ENCODE measurements around the gene FOXP1. TPM values are rescaled to one million over a fixed set of nuclear protein-coding genes. Genes with fewer than 3 reads are reported as not detected.

Gene FOXP1
- polyA plus RNA-seq, 4 donors: 4.9 to 66.5 (median 15.3) TPM

DNA sequence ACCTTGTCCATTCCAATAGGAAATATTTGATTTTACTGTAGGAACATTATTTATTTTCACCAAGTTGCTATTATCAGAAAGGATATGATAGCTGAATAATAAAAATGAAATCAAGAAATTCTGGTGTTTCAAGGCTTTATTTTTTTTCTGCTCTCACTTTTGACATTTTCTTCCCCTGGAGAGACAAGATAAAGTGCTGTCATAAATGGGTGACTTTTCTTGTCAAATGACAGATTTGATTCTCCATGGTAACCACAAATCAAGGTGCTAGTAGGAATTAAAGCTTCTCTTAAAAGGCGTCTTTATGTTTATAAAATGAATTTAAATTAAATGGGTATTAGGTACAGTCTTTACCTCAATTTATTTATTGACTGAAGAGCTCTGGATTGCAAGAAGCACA, 124.6 kb downstream of the FOXP1 start:
- H3K4me3 ChIP-seq (ENCODE audit: low read depth in 1 of 3, low read length in 3 of 3): no peak overlapping the region
- FAIRE-seq (no peak), DNase-seq (no peak)
- H3K27me3 ChIP-seq (ENCODE audit: control insufficient read depth in 3 of 3, insufficient read depth in 3 of 3, low read length in 3 of 3): no peaks in the 10 kb centered on the region
- 87 to 94% (median 89%) methylated on average over 1 of the region's 1 CpG for WGBS, 3 donors
- H3K9me3 ChIP-seq (ENCODE audit: control insufficient read depth in 2 of 2, insufficient read depth in 1 of 2, low read depth in 1 of 2, low read length in 1 of 2): no peaks in the 10 kb centered on the region
- peaks cover 0 to 6% (median 0%) of the 10 kb centered on the region in 3 donors for H3K36me3 ChIP-seq (ENCODE audit: control insufficient read depth in 3 of 3, insufficient read depth in 2 of 3, low read depth in 1 of 3, low read length in 3 of 3)
- H3K27ac ChIP-seq (ENCODE audit: low read depth in 1 of 3, low read length in 2 of 3): no peak overlapping the region
- H3K4me1 ChIP-seq (ENCODE audit: control insufficient read depth in 3 of 3, insufficient read depth in 2 of 3, low read depth in 1 of 3, low read length in 2 of 3): peaks cover 0 to 11% (median 0%) of the 10 kb centered on the region in 3 donors

GRCh38 chr3:71456826-71457225, 126.7 kb downstream of the FOXP1 start:
- no peak for DNase-seq
- Histone ChIP-seq H3K36me3 (ENCODE audit: control insufficient read depth in 3 of 3, insufficient read depth in 2 of 3, low read depth in 1 of 3, low read length in 3 of 3) (no peaks in the 10 kb centered on the region), H3K4me1 (ENCODE audit: control insufficient read depth in 3 of 3, insufficient read depth in 2 of 3, low read depth in 1 of 3, low read length in 2 of 3) (peaks cover 0 to 19% (median 3%) of the 10 kb centered on the region in 3 donors), H3K4me3 (ENCODE audit: low read depth in 1 of 3, low read length in 3 of 3) (no peak overlapping the region), H3K9me3 (ENCODE audit: control insufficient read depth in 2 of 2, insufficient read depth in 1 of 2, low read depth in 1 of 2, low read length in 1 of 2) (no peaks in the 10 kb centered on the region), H3K27ac (ENCODE audit: low read depth in 1 of 3, low read length in 2 of 3) (no peak overlapping the region), H3K27me3 (ENCODE audit: control insufficient read depth in 3 of 3, insufficient read depth in 3 of 3, low read length in 3 of 3) (no peaks in the 10 kb centered on the region)
- FAIRE-seq: no peak
- WGBS, 3 donors: 44 to 50% (median 48%) methylated on average over 1 of the region's 1 CpG

DNA sequence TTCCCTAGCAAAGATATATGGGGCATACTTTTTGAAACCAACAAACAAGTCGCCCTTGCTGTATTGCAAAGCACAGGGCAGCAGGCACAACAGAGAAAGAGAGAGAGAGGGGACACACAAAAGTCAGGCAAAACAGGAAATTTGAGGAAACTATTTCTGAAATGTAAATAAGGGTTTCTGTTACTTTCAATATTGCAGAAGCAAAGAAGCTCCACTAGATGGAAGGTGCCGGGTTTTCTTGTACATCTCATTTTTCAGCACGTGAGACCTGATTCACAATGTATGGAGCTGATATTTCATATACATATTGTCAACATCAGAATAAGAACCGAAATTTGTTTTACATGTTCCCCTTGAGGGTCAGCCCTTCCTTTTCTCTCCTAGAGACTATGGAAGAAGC, 127.4 kb downstream of the FOXP1 start:
- DNase-seq: no peak
- FAIRE-seq: no peak
- Histone ChIP-seq H3K27ac (ENCODE audit: low read depth in 1 of 3, low read length in 2 of 3) (peak overlapping the region in 1 of 3 donors; percentile 61), H3K9me3 (ENCODE audit: control insufficient read depth in 2 of 2, insufficient read depth in 1 of 2, low read depth in 1 of 2, low read length in 1 of 2) (no peaks in the 10 kb centered on the region), H3K36me3 (ENCODE audit: control insufficient read depth in 3 of 3, insufficient read depth in 2 of 3, low read depth in 1 of 3, low read length in 3 of 3) (no peaks in the 10 kb centered on the region), H3K4me3 (ENCODE audit: low read depth in 1 of 3, low read length in 3 of 3) (no peak overlapping the region), H3K27me3 (ENCODE audit: control insufficient read depth in 3 of 3, insufficient read depth in 3 of 3, low read length in 3 of 3) (no peaks in the 10 kb centered on the region), H3K4me1 (ENCODE audit: control insufficient read depth in 3 of 3, insufficient read depth in 2 of 3, low read depth in 1 of 3, low read length in 2 of 3) (peaks cover 0 to 20% (median 3%) of the 10 kb centered on the region in 3 donors)
- 43 to 61% (median 45%) methylated on average over 4 of the region's 4 CpGs for WGBS, 3 donors

DNA sequence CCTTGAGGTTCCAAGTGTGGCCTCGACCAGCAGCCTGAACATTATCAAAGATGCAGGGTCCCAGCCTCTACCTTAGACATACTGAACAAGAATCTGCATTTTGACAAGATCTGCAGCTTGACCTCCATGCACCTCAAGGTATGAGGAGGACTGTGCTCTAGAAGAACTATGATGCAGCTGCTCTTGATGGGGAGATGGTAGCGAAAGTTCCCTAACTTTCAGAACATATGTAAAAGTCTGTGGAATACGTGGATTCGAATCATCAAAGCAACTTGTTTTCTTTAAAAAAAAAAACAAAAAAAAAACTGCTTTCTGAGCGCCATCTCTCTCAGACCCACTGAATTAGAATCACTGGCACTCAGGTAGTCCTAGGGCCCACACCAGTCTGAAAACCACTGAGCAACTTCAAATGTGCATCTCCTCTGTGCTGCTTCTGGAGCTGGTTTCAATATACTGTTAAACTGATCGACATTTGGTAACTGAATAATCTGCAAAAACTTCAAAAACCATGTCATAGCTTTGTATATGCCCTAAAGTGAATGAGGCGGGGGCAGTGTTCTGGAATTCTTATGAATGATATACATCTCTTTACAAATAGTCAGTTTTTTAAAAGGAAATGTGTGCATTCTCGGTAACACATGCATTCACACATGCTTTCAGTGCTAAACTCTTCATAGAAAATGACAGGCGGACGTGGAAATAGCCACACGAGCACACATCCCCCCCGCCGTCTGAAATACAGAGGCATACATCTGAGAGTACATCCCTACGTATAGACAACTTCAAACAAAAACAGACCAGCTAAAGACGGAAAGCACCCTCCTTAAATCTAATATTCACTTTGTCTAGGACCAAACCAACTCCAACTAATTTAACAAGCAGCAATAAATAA, 128.8 kb downstream of the FOXP1 start:
- no peaks in the 10 kb centered on the region for H3K36me3 ChIP-seq (ENCODE audit: control insufficient read depth in 3 of 3, insufficient read depth in 2 of 3, low read depth in 1 of 3, low read length in 3 of 3)
- H3K27me3 ChIP-seq (ENCODE audit: control insufficient read depth in 3 of 3, insufficient read depth in 3 of 3, low read length in 3 of 3): no peaks in the 10 kb centered on the region
- H3K4me3 ChIP-seq (ENCODE audit: low read depth in 1 of 3, low read length in 3 of 3): no peak overlapping the region
- DNase-seq: no peak
- H3K4me1 ChIP-seq (ENCODE audit: control insufficient read depth in 3 of 3, insufficient read depth in 2 of 3, low read depth in 1 of 3, low read length in 2 of 3): peaks cover 2 to 23% (median 3%) of the 10 kb centered on the region in 3 donors
- H3K9me3 ChIP-seq (ENCODE audit: control insufficient read depth in 2 of 2, insufficient read depth in 1 of 2, low read depth in 1 of 2, low read length in 1 of 2): no peaks in the 10 kb centered on the region
- WGBS, 3 donors: 86 to 92% (median 88%) methylated on average over 15 of the region's 15 CpGs
- FAIRE-seq: no peak
- peak overlapping the region in 1 of 3 donors; percentile 63 for H3K27ac ChIP-seq (ENCODE audit: low read depth in 1 of 3, low read length in 2 of 3)

DNA sequence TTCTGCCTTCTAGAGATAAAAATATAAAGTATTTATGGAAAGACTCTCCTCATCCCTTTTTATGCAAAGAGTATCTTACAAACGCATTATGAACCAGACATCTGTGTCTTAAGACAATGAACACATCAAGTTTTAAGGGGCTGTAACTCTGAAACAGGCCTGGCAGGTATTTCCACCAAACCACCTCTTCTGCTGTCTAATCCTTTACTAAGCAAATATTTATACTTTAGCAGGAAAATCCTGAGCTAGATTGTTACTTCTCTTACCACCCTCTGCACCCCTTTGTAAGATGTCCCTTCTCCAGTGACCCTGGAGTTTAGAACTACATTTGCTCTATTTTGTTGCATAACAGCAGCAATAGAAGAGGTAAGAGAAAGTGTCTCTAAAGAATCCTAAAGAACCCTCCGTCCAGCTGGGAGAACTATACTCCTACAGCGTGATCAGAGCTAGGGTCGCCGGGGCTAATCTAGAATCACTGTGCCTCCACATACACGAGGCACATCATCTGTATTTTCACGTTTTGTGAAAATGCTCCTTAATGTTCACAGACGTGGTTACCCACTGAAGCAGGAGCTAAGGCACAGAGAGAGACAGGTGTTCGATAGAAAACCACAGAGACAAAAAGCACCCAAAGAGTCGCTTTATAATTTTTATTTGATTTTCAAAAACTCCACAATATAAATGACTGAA, 129.6 kb downstream of the FOXP1 start:
- no peaks in the 10 kb centered on the region for H3K27me3 ChIP-seq (ENCODE audit: control insufficient read depth in 3 of 3, insufficient read depth in 3 of 3, low read length in 3 of 3)
- no peaks in the 10 kb centered on the region for H3K9me3 ChIP-seq (ENCODE audit: control insufficient read depth in 2 of 2, insufficient read depth in 1 of 2, low read depth in 1 of 2, low read length in 1 of 2)
- no peaks in the 10 kb centered on the region for H3K36me3 ChIP-seq (ENCODE audit: control insufficient read depth in 3 of 3, insufficient read depth in 2 of 3, low read depth in 1 of 3, low read length in 3 of 3)
- FAIRE-seq: no peak
- H3K27ac ChIP-seq (ENCODE audit: low read depth in 1 of 3, low read length in 2 of 3): peak overlapping the region in 1 of 3 donors; percentile 63
- H3K4me1 ChIP-seq (ENCODE audit: control insufficient read depth in 3 of 3, insufficient read depth in 2 of 3, low read depth in 1 of 3, low read length in 2 of 3): peaks cover 5 to 30% (median 7%) of the 10 kb centered on the region in 3 donors
- peak in 1 of 2 donors; percentile 49 for DNase-seq
- no peak overlapping the region for H3K4me3 ChIP-seq (ENCODE audit: low read depth in 1 of 3, low read length in 3 of 3)
- WGBS, 3 donors: 76 to 83% (median 80%) methylated on average over 10 of the region's 10 CpGs

- DNase-seq: no peak
- H3K9me3 ChIP-seq (ENCODE audit: control insufficient read depth in 2 of 2, insufficient read depth in 1 of 2, low read depth in 1 of 2, low read length in 1 of 2): no peaks in the 10 kb centered on the region
- 88 to 92% (median 92%) methylated on average over 3 of the region's 3 CpGs for WGBS, 3 donors
- peaks cover 5 to 36% (median 7%) of the 10 kb centered on the region in 3 donors for H3K4me1 ChIP-seq (ENCODE audit: control insufficient read depth in 3 of 3, insufficient read depth in 2 of 3, low read depth in 1 of 3, low read length in 2 of 3)
- no peaks in the 10 kb centered on the region for H3K36me3 ChIP-seq (ENCODE audit: control insufficient read depth in 3 of 3, insufficient read depth in 2 of 3, low read depth in 1 of 3, low read length in 3 of 3)
- H3K27me3 ChIP-seq (ENCODE audit: control insufficient read depth in 3 of 3, insufficient read depth in 3 of 3, low read length in 3 of 3): no peaks in the 10 kb centered on the region
- H3K4me3 ChIP-seq (ENCODE audit: low read depth in 1 of 3, low read length in 3 of 3): no peak overlapping the region
- H3K27ac ChIP-seq (ENCODE audit: low read depth in 1 of 3, low read length in 2 of 3): no peak overlapping the region
- no peak for FAIRE-seq
These were observed 130.2 kb downstream of the FOXP1 start for GRCh38 chr3:71453319-71453718.

- no peak for FAIRE-seq
- no peaks in the 10 kb centered on the region for H3K27me3 ChIP-seq (ENCODE audit: control insufficient read depth in 3 of 3, insufficient read depth in 3 of 3, low read length in 3 of 3)
- H3K36me3 ChIP-seq (ENCODE audit: control insufficient read depth in 3 of 3, insufficient read depth in 2 of 3, low read depth in 1 of 3, low read length in 3 of 3): peaks cover 0 to 3% (median 0%) of the 10 kb centered on the region in 3 donors
- no peaks in the 10 kb centered on the region for H3K9me3 ChIP-seq (ENCODE audit: control insufficient read depth in 2 of 2, insufficient read depth in 1 of 2, low read depth in 1 of 2, low read length in 1 of 2)
- DNase-seq: no peak
- peaks cover 5 to 36% (median 7%) of the 10 kb centered on the region in 3 donors for H3K4me1 ChIP-seq (ENCODE audit: control insufficient read depth in 3 of 3, insufficient read depth in 2 of 3, low read depth in 1 of 3, low read length in 2 of 3)
- no peak overlapping the region for H3K4me3 ChIP-seq (ENCODE audit: low read depth in 1 of 3, low read length in 3 of 3)
- WGBS, 3 donors: 64 to 79% (median 69%) methylated on average over 5 of the region's 5 CpGs
- peak overlapping the region in 1 of 3 donors; percentile 74 for H3K27ac ChIP-seq (ENCODE audit: low read depth in 1 of 3, low read length in 2 of 3)
These were observed 131.7 kb downstream of the FOXP1 start for GRCh38 chr3:71451812-71452211.

DNA sequence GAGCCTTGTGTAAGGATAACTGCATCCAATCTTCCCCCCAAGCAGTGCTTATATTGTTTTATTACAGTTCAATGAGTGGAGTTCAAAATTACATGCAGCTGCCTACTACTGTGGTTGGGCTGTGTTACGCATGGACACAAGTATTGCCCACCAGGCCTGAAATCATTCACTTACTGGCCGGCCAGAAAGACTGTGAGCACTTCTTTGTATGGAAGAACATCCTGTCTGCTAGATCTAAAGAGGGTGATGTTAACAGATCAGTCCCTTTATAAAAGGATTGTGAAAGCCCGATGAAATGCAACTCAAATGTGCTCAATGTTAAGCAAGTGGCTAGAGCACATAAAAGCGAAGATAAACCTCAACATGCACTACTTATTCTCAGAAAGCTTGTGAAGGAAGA, 132.5 kb downstream of the FOXP1 start:
- H3K36me3 ChIP-seq (ENCODE audit: control insufficient read depth in 3 of 3, insufficient read depth in 2 of 3, low read depth in 1 of 3, low read length in 3 of 3): peaks cover 0 to 3% (median 0%) of the 10 kb centered on the region in 3 donors
- 20 to 63% (median 42%) methylated on average over 4 of the region's 4 CpGs for WGBS, 3 donors
- FAIRE-seq: no peak
- DNase-seq: peak; percentile 44 to 59
- no peak overlapping the region for H3K4me3 ChIP-seq (ENCODE audit: low read depth in 1 of 3, low read length in 3 of 3)
- H3K9me3 ChIP-seq (ENCODE audit: control insufficient read depth in 2 of 2, insufficient read depth in 1 of 2, low read depth in 1 of 2, low read length in 1 of 2): no peaks in the 10 kb centered on the region
- no peaks in the 10 kb centered on the region for H3K27me3 ChIP-seq (ENCODE audit: control insufficient read depth in 3 of 3, insufficient read depth in 3 of 3, low read length in 3 of 3)
- H3K4me1 ChIP-seq (ENCODE audit: control insufficient read depth in 3 of 3, insufficient read depth in 2 of 3, low read depth in 1 of 3, low read length in 2 of 3): peaks cover 5 to 35% (median 7%) of the 10 kb centered on the region in 3 donors
- peak overlapping the region in 1 of 3 donors; percentile 74 for H3K27ac ChIP-seq (ENCODE audit: low read depth in 1 of 3, low read length in 2 of 3)

Measured in small intestine (tissue), 7 donors.